Testis (tissue), 2 donors: Measurements from ENCODE around the gene CYP2C19.

Experiments used
- CTCF ChIP-seq, 3 experiments: fragments of 450-650 bp in 2 of 3; fragments of 200-600 bp in 1 of 3; sonication (generic) in 1 of 3; IDR thresholded peaks; one replicate each; pipeline ENCODE4 v1.5.1; 2016 to 2019; ENCODE audit warnings: antibody characterized with exemption in 3 of 3, mild to moderate bottlenecking in 2 of 3, moderate library complexity in 1 of 3
- POLR2A ChIP-seq: fragments of 450-650 bp; IDR thresholded peaks from one replicate; pipeline ENCODE4 v1.6.1; 2017; ENCODE audit warnings: antibody characterized with exemption, mild to moderate bottlenecking, moderate library complexity

GRCh38 chr10:94757916-94758315 is 4.6 kb upstream of the CYP2C19 start:
- TF ChIP-seq POLR2A: no peak
- TF ChIP-seq CTCF (IDR thresholded peaks at IDR 0.05): no peak
